Prostate gland (tissue), 2 donors: ENCODE measurements around the gene ADAMTS2. TPM values are rescaled to one million over a fixed set of nuclear protein-coding genes. Genes with fewer than 3 reads are reported as not detected.

Experiments
- DNase-seq: peaks from one replicate; pipeline ENCODE4 v3.0.0-alpha.2; 2019; ENCODE audit warnings: low spot score
- H3K27ac ChIP-seq, 2 donors: fragments of 200-600 bp; sonication (generic); 2 replicates each; pipeline ENCODE4 v1.5.1; 2017 to 2019
- H3K27me3 ChIP-seq: fragments of 200-600 bp; sonication (generic); replicated peaks from 2 replicates; pipeline ENCODE4 v1.5.1; 2019; ENCODE audit not compliant: insufficient read depth
- H3K36me3 ChIP-seq, 2 donors: fragments of 200-600 bp; sonication (generic); 1 replicate in 1 of 2; 2 replicates in 1 of 2; pipeline versions ENCODE4 v1.5.1 to v1.8.1; 2017 to 2019
- H3K4me1 ChIP-seq: fragments of 200-600 bp; sonication (generic); replicated peaks from 2 replicates; pipeline ENCODE4 v1.5.1; 2019
- H3K4me3 ChIP-seq, 2 donors: fragments of 200-600 bp; sonication (generic); 2 replicates each; pipeline ENCODE4 v1.5.1; 2017 to 2019
- H3K9me3 ChIP-seq: fragments of 200-600 bp; sonication (generic); 2 replicates; pipeline ENCODE4 v1.5.1; 2017
- POLR2A ChIP-seq: fragments of 450-650 bp; IDR thresholded peaks from one replicate; pipeline ENCODE4 v1.6.1; 2016; ENCODE audit warnings: antibody characterized with exemption, mild to moderate bottlenecking
- POLR2AphosphoS5 ChIP-seq: sonication (generic); formaldehyde crosslinking; IDR thresholded peaks from one replicate; pipeline ENCODE4 v1.6.1; 2017; ENCODE audit warnings: antibody characterized with exemption
- WGBS: methylation state at CpG from one replicate; pipeline ENCODE4 v1.1.5; 2018; 5-methylcytosine and 5-hydroxymethylcytosine counted together
- intact Hi-C: fragments of 100-400 bp; cut with DNase I; formaldehyde crosslinking; loops from one replicate; pipeline ENCODE4 v1.14.2; 2022
- total RNA-seq, 2 donors: library from RNA; depleted of rRNA; stranded (reverse); fragments of >200 nt; gene quantifications; one replicate each; pipeline ENCODE4 v1.1.0, GENCODE V29; 2016
- TF ChIP-seq, protein P1 (sequence below), 4 experiments: fragments of 200-600 bp in 2 of 4; fragments of 450-650 bp in 2 of 4; sonication (generic) in 2 of 4; IDR thresholded peaks; 1 replicate in 3 of 4; 2 replicates in 1 of 4; pipeline ENCODE4 v1.5.1; 2016 to 2019; ENCODE audit warnings: antibody characterized with exemption in 4 of 4, mild to moderate bottlenecking in 2 of 4, moderate library complexity in 2 of 4

The ADAMTS2 gene
- total RNA-seq, 2 donors from 2014 or later, result 2.0 to 20.3 TPM

DNA sequence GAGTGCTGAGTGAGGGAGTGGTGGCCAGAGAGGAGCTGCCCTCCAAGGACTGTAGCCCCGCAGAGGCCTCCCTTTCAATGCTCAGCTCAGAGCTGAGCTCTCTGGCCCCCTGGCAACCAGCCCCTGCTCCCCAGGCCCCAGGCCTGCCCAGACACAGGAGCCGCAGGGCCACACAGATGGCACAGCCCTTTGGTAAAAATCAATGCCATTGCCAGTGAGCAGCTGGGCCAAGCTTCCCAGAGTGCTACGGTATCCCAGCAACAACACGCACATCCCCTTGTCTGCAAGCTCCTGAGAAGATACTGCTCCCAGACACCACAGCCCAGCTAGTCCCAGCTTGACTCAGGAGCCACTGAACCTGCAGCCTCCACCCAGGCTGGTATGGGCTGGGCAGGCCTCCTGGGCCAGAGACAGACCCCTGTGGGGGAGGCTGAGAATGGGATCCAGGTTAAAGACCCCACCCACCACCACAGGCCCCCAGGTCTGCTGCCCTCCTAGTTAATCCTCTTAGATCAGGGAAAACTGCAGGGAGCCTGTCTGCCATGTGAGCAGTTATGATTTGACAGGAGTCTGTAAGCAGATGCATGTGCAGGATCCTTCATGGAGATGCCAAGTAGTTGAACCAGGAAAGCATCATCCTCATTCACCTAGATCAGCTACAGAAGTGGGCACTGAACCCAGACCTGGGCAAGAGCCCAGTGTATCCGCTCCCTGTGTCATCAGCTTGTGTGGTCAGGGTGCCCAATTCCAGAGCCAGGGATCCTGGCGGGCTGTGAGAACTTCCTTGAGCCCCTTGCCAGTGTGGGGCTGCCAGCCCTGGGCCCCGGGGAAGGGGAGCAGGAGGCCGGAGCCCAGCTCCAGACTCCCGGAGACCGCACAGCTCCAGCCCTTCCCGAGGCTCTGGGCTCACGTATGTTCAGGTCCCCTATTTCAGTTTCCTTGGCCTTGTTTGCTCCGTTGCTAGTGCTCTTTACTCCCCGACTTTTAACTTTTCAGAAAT is 26.7 kb upstream of the ADAMTS2 start:
- H3K27ac ChIP-seq, result no peak overlapping the region
- H3K4me3 ChIP-seq, result no peak overlapping the region
- no peak for TF ChIP-seq POLR2A
- TF ChIP-seq, protein P1, sequence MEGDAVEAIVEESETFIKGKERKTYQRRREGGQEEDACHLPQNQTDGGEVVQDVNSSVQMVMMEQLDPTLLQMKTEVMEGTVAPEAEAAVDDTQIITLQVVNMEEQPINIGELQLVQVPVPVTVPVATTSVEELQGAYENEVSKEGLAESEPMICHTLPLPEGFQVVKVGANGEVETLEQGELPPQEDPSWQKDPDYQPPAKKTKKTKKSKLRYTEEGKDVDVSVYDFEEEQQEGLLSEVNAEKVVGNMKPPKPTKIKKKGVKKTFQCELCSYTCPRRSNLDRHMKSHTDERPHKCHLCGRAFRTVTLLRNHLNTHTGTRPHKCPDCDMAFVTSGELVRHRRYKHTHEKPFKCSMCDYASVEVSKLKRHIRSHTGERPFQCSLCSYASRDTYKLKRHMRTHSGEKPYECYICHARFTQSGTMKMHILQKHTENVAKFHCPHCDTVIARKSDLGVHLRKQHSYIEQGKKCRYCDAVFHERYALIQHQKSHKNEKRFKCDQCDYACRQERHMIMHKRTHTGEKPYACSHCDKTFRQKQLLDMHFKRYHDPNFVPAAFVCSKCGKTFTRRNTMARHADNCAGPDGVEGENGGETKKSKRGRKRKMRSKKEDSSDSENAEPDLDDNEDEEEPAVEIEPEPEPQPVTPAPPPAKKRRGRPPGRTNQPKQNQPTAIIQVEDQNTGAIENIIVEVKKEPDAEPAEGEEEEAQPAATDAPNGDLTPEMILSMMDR (IDR thresholded peaks at IDR 0.05), result no peak
- no peak for TF ChIP-seq POLR2AphosphoS5
- no peaks in the 10 kb centered on the region for H3K36me3 ChIP-seq
- H3K27me3 ChIP-seq, result no peaks in the 10 kb centered on the region
- WGBS, result 86% methylated on average over 14 of the region's 14 CpGs
- no peaks in the 10 kb centered on the region for H3K4me1 ChIP-seq
- no peaks in the 10 kb centered on the region for H3K9me3 ChIP-seq
- DNase-seq, result no peak
- intact Hi-C loops, result no loop called here

GRCh38 chr5:179371121-179371510 is 25.9 kb upstream of the ADAMTS2 start:
- no peak for DNase-seq
- H3K27me3 ChIP-seq, result no peaks in the 10 kb centered on the region
- no peak overlapping the region for H3K27ac ChIP-seq
- H3K4me3 ChIP-seq, result no peak overlapping the region
- WGBS, result 86% methylated on average over 5 of the region's 5 CpGs
- no peaks in the 10 kb centered on the region for H3K4me1 ChIP-seq
- TF ChIP-seq POLR2A, result no peak
- intact Hi-C loops, result no loop called here
- H3K36me3 ChIP-seq, result no peaks in the 10 kb centered on the region
- no peaks in the 10 kb centered on the region for H3K9me3 ChIP-seq

DNA sequence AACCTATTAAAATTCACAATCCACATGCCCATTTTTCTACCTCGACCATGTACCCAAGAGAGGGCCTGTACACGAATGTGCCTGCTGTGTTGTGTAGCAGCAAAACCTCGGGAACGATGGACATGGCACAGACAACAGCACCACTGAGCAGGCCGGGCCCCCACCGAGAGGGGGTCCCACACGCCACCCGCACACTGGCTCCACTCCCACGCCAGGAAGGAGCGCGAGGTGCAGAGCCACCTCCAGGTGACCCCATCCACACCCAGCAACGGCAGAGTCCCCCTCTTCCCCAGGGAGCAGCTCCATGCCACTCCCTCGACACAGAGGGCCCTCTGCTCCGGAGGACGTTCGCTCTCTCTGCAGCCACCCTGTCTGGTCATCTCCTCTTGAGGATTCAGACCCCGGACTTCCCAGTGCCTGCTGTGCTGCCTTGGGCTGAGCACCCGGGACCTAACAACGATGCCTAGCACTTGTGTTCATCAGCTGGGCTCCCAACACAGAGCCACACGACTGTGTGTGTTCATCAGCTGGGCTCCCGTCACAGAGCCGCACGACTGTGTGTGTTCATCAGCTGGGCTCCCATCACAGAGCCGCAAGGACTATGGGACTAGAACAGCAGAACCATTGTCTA is 25.3 kb upstream of the ADAMTS2 start:
- no peaks in the 10 kb centered on the region for H3K27me3 ChIP-seq
- 75% methylated on average over 24 of the region's 24 CpGs for WGBS
- no peak for DNase-seq

DNA sequence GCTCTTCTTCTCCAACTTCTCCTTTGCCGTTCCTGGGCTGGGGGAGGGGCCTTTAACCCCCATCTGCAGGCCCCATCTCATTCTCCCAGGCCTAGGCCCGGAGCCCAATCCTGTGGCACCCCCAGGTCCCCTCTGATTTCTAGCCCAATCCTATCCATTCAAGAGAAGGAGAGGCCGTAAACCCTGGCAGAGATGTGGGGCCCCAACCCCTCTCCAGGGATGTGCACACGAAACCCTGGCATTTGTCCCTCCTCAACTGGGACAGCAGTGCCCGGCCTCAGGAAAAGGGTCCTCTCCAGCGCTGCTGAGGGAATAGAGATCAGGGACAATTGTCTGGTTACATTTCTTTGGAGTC is 24.2 kb upstream of the ADAMTS2 start:
- TF ChIP-seq POLR2AphosphoS5 (no peak), POLR2A (no peak)
- TF ChIP-seq, protein P1 (IDR thresholded peaks at IDR 0.05), result no peak
- H3K4me3 ChIP-seq, result no peak overlapping the region
- H3K27me3 ChIP-seq, result no peaks in the 10 kb centered on the region
- no peaks in the 10 kb centered on the region for H3K36me3 ChIP-seq
- no peak overlapping the region for H3K27ac ChIP-seq
- H3K4me1 ChIP-seq, result no peaks in the 10 kb centered on the region
- 72% methylated on average over 6 of the region's 6 CpGs for whole genome bisulfite sequencing
- H3K9me3 ChIP-seq, result no peaks in the 10 kb centered on the region
- DNase-seq, result no peak
- intact Hi-C loops, result no loop called here

More for the DNA sequence above, 25.3 kb upstream of the ADAMTS2 start:
- intact Hi-C loops, result no loop called here
- Histone ChIP-seq H3K9me3 (no peaks in the 10 kb centered on the region), H3K4me1 (no peaks in the 10 kb centered on the region), H3K4me3 (no peak overlapping the region), H3K36me3 (no peaks in the 10 kb centered on the region), H3K27ac (no peak overlapping the region)
- no peak for TF ChIP-seq POLR2AphosphoS5
- TF ChIP-seq POLR2A, result no peak
- TF ChIP-seq, protein P1 (IDR thresholded peaks at IDR 0.05), result no peak

GRCh38 chr5:179368806-179369529 is 23.7 kb upstream of the ADAMTS2 start:
- DNase-seq, result no peak
- Histone ChIP-seq H3K9me3 (no peaks in the 10 kb centered on the region), H3K27ac (no peak overlapping the region), H3K27me3 (no peaks in the 10 kb centered on the region), H3K4me1 (no peaks in the 10 kb centered on the region), H3K4me3 (no peak overlapping the region), H3K36me3 (no peaks in the 10 kb centered on the region)
- no peak for TF ChIP-seq POLR2A
- no peak for TF ChIP-seq POLR2AphosphoS5
- TF ChIP-seq, protein P1 (IDR thresholded peaks at IDR 0.05), result no peak
- intact Hi-C loops, result no loop called here
- 94% methylated on average over 17 of the region's 17 CpGs for WGBS
